ENCODE data around the gene DISP2. TPM values are rescaled to one million over a fixed set of nuclear protein-coding genes. Genes with fewer than 3 reads are reported as not detected.

Gene DISP2, protein sequence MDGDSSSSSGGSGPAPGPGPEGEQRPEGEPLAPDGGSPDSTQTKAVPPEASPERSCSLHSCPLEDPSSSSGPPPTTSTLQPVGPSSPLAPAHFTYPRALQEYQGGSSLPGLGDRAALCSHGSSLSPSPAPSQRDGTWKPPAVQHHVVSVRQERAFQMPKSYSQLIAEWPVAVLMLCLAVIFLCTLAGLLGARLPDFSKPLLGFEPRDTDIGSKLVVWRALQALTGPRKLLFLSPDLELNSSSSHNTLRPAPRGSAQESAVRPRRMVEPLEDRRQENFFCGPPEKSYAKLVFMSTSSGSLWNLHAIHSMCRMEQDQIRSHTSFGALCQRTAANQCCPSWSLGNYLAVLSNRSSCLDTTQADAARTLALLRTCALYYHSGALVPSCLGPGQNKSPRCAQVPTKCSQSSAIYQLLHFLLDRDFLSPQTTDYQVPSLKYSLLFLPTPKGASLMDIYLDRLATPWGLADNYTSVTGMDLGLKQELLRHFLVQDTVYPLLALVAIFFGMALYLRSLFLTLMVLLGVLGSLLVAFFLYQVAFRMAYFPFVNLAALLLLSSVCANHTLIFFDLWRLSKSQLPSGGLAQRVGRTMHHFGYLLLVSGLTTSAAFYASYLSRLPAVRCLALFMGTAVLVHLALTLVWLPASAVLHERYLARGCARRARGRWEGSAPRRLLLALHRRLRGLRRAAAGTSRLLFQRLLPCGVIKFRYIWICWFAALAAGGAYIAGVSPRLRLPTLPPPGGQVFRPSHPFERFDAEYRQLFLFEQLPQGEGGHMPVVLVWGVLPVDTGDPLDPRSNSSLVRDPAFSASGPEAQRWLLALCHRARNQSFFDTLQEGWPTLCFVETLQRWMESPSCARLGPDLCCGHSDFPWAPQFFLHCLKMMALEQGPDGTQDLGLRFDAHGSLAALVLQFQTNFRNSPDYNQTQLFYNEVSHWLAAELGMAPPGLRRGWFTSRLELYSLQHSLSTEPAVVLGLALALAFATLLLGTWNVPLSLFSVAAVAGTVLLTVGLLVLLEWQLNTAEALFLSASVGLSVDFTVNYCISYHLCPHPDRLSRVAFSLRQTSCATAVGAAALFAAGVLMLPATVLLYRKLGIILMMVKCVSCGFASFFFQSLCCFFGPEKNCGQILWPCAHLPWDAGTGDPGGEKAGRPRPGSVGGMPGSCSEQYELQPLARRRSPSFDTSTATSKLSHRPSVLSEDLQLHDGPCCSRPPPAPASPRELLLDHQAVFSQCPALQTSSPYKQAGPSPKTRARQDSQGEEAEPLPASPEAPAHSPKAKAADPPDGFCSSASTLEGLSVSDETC (N-terminal part only)
- 3.5 TPM for total RNA-seq

DNA sequence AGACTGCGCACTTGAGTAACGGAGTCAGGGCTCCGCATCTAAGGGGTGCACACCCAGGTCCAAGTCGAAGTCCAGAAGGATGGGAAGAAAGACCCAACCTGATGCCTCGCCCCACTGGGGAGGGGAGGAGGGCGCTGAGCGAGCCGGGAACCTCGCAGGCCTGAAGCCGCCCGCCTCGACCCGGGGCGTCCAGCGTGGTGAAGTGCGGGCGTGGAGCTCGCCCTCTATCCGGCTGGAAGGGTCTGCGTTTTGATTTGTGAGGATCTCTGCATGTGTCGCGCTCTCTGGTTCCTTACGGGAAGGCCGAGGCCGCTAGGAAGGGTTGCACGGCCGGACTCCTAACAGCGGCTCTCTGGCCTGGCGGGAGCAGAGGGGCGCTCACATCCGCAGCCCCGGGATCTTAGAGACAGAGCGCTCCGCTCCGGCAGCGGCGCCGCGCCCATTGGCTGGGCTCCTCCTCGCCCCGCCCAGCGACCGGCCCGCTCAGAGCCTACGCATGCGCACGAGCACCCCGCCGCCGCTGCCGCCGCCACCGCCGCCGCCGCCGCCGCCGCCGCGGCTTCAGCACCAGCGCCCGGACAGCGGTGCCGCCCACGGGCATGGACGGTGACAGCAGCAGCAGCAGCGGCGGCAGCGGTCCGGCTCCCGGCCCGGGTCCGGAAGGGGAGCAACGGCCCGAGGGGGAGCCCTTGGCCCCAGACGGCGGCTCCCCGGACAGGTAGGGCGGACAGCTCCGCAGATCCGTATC, at the start of gene DISP2:
Gene DISP2, plus strand, starts transcription at position 497 of the 748 bp plus-strand sequence. Its CDS starts 103 bp downstream, at position 600.
- DNase-seq (ENCODE audit: low spot score): peak; percentile 83

DNA sequence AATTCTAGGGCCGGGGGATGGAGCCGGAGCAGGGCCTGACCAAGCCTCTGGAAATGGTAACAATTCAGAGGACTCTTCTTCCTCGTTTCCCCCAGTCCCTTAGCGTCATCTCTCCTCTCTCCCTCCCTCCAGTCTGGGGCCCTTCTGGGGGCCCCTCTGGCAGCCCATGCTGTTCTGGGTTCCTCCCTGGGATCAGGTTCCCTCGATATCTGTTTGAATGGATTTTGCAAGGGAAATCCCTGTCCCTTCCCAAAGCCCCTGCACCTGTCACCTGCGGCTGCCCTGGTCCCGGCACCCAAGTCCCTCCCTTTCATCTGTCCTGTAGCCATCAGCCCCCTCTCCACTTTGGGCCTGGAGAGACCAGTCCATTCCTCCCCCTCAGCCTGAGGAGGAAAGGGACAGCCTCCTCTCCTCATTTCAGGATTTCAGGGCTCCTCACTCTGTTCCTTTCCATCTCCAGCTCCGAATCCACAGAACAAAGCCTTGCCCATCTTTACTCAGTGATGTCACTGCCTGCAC, 48.6 kb upstream of the DISP2 start:
- DNase-seq (ENCODE audit: low spot score): no peak

DNA sequence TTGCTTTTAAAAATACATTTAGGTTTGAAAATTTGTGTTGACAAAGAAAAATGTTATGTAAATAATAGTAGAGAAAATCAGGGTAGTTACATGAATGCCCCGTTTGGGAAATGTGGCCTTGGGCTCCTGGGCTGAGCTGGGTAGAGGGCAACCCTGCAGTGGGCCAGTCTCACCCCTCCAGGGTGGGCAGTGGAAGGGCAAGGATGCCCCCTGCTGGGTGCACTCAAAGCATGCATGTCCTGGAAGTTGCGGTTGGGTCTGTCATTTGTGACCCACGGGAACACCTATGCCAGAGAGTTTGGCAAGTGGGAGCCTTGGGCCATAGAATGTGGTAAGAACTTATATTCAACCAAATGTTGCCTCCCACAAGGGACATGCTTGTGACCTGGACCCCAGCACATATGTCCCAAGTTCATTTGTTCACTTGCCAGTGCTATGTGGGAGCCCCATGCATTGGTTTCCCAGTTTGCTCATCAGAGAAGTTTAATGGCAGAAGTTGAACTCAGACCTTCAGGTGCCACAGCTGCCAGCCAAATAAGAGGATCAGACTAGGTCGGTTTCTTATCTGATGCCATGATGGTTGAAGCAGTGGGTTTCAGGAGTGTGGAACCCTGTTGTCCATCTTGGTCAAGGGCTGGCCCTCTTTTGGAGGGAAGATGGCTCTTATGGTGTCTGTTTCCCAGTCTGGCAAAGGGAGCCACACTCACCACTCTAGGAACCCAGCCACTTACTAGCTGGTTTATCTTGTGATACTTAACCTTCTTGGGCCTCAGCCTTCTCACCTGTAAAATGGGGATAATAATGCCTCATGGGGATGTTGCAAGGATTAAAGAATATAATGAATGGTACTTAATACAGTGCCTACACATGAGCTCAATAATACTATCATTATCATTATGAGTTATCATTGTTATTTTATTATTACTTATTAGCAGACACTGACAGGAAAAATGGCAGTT, 47.7 kb upstream of the DISP2 start:
- peak; percentile 58 for DNase-seq (ENCODE audit: low spot score)

DNA sequence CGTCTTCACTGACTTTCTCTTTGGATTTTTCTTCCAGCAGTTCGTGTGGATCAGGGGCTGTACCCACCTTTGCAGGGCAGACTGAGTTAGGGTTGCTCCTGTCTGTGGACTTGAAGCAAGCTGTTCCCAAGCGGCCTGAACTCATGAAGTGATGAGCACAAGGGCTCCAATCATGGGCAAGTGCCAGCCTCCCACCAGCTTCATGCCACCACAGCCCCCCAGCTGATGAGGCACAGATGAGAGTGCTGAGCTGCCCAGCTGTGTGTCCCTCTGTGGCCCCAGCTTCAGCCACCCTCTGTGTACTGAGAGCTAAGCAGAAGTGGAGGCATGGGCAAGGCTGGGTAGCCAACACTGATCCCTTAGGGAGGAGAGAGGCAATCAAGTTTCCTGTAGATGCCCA, 47.0 kb upstream of the DISP2 start:
- DNase-seq (ENCODE audit: low spot score): no peak

DNA sequence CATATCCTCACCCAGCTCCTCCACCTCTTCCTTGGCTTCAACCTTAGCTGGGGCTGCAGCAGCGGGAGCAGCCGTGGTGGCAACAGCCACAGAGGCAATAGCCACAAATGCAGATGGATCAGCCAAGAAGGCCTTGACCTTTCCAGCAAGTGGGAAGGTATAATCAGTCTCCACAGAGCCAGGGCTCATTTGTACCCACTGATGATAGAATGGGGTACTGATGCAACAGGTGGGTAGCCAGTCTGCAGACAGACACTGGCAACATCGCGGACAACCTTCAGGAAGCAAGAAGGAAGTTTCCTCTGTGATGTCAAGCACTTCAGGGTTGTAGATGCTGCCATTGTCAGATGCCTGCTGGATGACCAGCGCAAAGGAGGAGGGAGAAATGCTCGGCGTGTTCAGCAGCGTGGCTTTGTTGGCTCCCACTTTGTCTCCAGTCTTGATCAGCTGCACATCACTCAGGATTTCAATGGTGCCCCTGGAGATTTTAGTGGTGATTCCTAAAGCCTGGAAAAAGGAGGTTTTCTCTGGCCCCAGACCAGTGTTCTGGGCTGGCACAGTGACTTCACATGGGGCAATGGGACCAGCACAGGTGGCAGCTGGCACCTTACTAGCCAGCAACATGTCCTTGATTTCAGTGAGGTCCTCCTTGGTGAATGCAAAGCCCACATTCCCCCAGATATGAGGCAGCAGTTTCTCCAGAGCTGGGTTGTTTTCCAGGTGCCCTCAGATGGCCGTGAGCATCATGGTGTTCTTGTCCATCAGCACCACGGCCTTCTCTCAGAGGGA, 45.5 kb upstream of the DISP2 start:
- no peak for DNase-seq (ENCODE audit: low spot score)

DNA sequence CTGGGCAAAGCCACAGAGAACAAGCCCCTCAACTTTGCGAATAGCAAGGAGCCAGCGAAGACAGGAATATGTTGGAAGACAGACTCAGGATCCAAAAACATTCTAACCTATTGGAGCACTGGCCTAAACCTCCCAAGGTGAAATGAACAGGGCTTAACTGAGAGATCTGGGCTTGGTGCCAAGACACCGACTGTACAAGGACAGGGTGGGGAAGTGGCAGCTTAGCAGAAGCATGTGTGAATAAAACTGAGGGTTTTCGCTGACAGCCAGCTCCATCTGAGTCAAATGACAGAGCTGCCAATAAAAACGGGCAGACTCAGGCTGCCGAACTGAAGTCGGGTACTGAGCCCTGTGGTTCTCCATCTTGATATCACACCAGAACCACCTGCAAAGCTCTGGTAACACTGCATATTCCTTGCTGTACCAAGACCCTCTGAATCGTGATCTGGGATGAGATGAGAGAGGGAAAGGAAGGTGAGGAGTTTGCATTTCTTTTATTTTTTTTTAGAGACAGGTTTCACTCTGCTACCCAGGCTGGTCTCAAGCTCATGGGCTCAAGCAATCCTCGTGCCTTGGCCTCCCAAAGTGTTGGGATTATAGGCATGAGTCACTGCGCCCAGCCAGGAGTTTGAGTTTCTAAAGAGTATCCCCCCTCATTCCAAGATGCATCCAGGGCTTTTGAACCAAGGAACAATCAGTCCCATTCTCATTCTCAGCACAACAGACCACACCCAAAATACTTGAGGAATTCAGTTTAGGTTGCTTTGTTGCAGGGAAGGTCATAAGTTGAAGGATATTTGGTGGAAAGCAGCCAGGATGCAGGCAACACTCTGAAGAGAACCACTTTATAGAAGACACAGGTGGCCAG, 44.3 kb upstream of the DISP2 start:
- DNase-seq (ENCODE audit: low spot score): peak; percentile 88

DNA sequence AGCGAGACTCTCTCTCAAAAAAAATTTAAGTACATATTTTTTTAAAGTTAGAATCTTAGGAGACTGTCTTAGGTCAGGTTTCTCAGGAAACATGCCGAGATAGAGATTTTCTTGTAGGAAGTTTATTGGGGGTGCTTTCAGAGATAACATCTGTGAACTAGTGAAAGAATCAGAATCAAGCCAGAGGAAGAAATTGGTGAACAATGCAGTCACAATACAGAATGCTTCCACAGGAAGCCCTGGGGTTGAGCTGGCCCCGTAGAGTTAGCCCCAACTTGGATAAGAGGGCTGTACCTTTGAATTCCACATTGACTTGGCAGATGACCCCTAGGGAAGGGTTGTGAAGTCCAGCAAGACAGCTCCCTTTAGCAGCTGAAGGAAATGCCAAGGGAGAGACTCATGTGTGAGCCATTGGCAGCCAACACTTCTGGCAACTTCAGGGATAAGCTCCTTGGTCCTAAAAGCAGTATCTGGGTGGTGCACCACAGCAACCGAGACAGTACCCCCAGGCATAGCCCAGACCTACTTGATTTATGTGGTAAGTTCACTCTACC, 43.2 kb upstream of the DISP2 start:
- no peak for DNase-seq (ENCODE audit: low spot score)

DNA sequence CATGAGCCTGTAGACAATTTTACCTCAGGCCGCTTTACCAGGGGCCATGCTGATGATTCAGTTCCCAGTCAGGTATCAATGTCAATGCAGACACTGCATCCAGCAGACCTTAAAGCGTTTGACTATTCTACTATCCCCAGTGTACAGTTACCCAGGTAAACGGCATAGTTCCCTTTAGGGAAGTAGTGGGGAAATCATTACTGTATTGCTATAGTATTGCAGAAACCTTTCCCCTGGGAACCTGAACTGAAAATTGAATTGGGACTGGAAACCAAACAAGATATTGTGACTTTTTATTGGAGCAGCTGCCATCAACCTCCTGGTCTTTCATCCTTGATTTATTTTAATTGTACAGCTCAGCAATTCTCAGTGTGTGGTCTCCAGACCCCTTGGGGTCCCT, 41.1 kb upstream of the DISP2 start:
- DNase-seq (ENCODE audit: low spot score): no peak

DNA sequence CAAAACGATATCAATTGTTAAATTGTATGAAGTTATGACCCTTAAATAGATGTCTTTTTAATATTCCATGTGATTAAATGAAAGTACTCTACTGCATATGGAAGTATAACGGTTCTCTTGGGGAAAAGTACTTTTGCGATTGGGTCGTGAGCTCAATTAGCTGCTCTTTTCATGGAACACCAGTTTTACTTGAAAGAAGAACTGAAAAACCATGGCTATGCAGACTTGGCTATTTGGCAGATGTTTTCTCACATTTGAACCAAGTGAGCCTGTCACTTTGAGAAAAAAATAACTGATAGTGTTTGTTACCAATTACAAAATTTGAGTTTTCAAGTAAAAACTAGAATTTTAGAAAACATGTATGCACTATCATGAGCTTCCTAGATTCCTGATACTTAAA, 40.4 kb upstream of the DISP2 start:
- no peak for DNase-seq (ENCODE audit: low spot score)

DNA sequence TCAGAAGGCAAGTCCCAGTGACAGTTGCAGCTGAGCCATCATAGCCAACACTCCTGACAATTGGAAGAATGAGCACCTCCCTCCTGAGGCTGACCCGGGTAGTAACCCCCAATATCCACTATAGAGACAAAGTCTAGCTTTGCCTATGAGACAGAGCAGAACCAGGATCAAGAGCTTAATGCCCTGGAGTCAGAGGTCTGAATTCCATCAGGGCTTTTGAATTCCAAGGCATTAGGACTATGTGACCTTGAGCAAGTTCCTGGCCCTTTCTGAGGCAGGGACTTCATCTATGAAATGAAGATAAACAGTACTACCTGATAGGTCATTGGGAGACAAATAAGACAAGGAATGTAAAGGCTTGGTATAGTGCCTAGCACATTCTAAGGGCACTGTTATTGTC, 37.6 kb upstream of the DISP2 start:
- DNase-seq (ENCODE audit: low spot score): no peak

DNA sequence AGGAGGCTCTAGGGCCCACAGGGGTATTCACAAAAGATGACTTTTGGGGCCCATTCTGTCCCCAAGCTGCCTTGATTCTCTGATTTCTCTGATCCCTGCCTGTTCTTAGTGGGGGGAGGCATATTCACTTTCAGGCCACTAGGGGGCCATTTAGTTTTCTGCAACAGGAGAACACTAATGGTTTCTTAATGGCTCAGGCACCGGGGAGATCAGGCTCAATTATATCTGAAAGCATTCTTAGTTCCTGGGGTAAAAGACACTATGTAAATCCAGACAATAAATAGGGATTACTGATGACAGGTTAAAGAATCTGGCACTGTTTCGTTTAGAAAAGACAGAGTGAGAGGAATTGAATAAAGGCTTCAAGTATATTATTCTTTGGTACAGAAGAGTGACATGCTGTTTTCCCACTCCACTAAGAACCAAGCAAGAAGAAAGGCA, 37.1 kb upstream of the DISP2 start:
- peak; percentile 71 for DNase-seq (ENCODE audit: low spot score)

DNA sequence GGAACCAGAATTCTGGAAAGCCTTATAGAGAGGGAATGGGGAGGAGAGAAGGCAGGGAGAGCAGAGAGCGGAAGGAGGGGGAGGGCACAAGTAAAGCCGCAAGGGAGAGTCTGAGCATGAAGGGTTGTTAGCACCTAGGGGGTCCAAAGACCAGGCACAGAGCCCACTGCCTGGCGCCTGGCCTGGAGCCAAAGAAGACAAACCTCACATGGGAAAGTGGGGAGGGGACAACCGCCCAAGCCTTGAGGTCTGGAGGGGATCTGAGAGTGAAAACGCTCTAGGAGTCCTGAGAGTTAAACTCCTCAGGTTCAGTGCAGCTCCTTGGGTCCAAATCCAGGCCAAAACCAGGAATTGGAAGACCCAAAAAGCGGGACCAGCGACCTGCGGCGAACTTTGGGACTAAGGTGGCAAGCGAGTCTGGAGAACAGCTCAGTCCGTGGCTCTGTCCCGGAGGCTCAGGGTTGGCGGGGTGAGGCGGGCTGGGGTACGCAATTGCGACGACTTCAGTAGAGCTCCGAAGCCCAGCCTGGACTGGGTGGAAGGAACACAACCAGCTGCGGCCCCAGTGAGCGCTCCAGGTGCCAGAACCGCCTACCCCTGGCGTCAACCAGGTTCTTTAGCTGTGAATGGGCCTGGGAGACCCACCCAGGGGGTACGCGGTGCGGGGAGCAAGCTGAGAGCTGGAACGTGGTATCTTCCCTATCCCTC, 35.3 kb upstream of the DISP2 start:
- no peak for DNase-seq (ENCODE audit: low spot score)

DNA sequence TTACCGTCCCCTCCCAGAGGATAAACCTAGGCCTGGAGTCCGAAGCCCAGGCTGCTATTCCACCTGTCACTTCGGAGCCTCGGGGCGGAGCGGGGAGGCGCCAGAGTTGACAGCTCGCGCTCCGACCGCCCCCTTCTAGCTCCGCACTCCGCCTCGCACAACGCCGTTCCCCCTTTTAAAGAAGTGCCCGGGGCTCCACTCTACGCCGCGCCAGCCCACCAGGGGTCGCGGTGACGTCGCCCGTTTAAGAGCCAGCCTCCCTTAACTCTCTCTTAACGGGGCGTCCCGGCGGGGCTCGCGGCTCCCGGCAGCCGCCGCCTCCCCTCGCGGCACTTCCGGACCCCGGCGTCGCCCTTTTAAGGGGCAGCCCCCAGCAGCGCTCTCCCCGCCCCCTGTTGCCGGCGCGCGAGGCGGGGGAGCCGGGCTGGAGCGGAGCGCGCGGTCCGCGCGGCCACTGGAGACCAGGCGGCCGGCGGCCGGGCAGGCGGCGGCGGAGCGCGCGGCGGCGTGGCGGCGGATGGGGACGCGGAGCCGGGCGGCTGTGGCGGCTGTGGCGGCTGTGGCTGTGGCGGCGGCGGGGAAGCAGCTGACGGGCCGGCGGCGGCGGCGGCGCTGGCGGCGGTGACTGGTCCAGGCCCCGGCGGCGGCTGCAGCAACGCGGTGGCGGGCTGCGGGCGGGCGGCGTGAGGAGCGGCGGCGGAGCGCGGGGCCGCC, 34.6 kb upstream of the DISP2 start, which contains the start of gene INAFM2:
Gene INAFM2, plus strand, starts transcription at position 454 of the 714 bp plus-strand sequence. CDS start 364 bp downstream, outside the sequence.
- peak; percentile 92 for DNase-seq (ENCODE audit: low spot score)

DNA sequence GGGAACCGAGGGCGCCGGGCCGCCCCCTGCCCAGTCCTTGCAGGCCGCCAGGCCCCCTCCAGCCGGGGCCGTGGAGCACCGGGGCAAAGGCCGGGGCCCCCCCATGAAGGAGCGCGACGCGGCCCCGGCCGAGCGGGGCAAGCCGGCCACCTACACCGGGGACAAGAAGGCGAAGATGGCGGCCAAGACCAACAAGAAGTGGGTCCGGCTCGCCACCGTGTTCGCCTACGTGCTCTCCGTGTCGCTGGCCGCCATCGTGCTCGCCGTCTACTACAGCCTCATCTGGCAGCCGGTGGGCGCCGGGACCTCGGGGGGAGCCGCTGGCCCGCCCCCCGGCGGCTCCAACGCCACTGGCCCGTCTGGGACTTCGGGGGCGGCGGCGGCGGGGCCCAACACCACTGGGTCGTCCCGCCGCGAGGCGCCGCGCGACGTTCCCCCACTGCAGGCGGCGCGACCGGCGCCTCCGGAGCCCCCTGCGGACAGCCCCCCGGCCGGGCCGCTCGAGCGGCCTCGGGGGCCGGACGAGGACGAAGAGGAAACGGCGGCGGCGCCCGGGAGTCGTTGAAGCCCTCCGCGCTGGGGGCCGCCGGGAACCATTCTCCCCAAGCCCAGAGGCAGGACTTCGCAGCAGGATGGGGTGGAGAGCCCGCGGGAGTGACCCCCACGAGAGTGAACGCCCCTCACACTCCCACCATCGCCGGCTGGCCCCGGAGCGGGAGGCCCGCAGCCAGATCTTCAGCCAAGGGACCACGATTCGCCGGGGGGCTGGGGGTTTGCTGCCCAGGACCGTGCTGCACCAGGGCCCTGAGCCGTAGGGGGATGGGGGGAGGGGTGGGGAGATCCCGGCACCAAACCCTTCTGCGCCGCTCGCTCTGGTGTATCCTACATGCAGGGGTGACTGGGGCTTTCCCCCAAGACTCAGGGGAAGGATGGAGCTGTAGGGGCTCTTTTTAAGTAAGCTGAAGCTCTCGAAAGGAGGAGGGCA, 33.8 kb upstream of the DISP2 start:
- no peak for DNase-seq (ENCODE audit: low spot score)

DNA sequence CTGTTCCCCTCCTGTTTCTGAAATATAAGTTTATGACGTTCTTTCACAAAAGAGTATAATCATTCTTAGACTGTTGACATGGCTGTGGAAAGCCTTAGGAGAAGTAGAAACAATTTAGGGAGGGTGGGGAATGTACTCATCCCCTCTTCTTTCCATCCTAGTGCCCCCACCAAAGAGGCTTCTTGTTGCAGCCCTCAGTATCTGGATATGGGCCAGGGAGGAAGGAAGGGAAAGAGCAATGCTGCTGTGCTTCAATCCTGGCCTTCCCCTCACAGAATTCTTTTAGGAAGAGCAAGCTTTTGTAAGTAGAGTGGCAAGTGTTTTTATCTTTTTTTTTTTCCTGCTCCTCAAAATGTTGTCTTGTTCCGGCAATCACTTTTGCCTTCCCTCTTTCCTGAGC, 32.8 kb upstream of the DISP2 start:
- no peak for DNase-seq (ENCODE audit: low spot score)
